ENCODE measurements around the gene TNS1.

Gene TNS1

DNA sequence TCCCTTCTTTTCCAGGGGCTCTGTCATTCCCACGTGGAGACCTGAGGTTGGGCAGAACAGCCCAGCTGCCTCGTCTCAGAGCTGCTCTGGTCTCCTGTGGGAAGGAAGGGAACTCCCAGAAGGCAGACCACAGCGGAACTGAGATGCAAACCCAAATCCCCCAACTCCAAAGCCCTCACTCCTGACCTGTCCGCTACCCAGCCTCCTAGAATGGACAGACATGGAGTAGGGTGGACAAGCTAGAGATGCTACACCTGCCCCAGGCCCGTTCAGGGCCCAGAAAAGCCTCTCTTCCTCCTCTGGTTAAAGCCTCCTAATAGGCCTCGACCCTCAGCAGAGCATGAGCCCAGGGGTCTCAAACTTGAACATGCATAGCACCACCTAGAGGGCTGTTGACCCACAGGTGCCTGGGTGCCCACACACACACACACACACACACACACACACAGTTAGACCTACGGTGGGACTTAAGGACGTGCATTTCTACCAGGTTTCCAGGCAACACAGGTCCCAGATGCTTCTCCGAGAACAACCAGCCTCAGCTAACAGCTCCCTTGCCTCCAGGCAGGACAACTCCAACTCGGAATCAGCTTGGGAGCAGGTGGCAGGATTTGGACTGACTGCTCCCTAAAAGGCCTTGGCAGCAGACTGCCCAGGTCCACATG is 93.5 kb downstream of the TNS1 start:
- no peak for DNase-seq

DNA sequence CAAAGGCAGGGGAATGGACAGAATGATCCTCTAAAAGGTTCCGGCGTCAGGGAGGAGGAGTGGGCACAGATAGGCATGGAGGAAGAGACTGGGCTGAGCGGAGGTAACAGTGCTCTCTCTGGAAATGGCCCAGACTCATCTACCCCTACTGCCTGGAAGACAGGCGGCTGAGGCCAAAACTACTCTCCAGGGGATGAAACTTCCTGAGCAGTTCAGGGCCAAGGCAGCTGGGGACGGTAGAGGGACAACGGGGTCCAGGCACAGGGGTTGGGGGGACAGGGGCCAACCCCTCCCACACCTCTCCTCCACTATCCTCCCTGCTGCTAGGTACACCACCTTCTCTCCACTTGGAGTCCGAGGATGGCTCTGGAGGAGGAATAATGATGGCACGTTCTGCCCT is 94.3 kb downstream of the TNS1 start:
- no peak for DNase-seq

DNA sequence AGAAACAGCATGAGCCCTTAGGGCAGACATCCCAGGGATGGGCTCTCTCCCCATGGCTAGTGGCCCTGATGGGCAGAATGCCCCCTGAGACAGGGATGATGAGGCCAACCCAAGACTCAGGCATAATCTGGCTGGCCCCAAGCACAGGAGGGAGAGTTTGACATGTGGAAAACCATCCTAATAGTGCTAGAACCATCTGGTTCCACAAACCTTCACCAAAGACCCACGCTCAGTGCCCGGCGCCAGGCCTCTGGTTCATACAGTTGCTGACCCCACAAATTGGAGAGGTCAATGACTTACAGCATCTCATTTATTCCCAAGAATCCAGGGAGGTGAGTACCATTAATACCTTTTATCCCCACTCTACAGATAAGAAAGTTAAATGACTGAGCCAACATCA is 95.5 kb downstream of the TNS1 start:
- DNase-seq, result no peak

DNA sequence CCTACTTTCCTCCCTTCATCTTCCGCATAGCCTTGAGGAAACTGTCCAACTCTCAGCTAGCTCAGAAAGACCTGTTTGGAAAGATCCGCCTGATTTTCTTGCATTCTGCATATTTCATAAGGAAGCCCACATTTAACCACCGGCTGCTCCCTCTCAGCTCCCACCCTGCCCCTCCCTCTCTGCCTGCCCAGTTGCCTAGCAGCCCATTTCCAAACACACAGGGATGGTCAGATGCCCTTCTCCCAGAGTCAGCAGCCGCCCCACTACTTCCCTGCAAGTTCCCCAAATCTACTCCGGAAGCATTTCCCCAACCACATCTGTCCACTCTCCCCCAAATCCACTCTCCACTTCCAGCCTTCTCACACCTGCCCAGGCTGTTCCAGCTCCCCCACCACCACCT is 96.0 kb downstream of the TNS1 start:
- no peak for DNase-seq

DNA sequence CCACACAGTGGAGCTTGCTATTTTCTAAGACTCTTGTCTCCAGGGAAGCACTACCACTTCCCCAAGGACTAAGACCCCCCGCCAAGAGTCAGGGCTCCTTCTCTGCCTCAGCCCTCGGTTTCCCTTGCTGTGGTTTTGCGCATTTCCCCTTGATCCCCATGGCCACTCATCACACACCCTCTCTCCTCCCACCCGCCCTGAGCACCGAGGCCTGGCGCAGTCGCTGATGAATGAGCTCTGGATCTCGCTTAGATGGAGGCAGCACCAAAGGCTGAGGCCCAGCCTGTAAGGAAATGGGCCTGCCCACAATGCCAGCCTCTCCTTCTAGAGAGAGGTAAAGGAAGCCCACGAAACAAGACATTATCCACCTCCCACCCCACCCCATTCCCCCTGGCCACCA is 96.9 kb downstream of the TNS1 start:
- no peak for DNase-seq

DNA sequence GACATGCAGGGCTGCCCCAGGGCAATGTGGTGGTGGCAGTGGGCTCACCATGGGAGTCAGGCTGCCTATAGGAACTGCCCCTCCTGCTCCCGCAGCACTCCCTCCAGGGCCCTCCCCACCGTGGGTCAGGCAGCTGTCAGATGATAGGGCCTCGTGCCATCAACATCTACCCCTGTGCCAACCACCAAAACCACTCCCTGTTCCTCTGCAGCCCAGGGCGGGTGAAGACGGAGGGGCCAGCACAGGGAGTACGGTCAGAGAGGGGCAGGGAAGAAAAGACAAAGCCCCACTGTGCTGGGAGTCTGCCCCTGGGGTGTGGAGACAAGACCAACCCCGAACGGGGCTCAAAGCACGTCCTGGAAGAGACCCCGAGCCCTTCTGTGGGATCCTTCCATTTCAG is 97.4 kb downstream of the TNS1 start:
- DNase-seq, result no peak

DNA sequence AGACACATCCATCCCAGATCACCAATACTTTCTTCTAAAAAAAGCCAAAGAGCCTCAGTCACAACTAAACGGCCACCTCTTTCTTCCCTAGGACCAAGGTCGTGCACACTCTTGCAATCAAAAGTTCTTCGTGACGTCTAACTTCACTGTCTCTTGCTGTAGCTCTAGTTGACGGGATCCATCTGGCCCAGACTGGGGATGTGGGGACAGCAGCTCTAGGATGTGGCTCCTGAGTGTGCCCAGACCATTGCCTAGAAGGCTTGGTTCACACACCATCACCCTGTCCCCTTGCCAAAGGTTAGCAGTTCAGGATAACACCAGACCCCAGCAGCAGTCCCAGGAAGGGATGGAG is 98.2 kb downstream of the TNS1 start:
- no peak for DNase-seq

DNA sequence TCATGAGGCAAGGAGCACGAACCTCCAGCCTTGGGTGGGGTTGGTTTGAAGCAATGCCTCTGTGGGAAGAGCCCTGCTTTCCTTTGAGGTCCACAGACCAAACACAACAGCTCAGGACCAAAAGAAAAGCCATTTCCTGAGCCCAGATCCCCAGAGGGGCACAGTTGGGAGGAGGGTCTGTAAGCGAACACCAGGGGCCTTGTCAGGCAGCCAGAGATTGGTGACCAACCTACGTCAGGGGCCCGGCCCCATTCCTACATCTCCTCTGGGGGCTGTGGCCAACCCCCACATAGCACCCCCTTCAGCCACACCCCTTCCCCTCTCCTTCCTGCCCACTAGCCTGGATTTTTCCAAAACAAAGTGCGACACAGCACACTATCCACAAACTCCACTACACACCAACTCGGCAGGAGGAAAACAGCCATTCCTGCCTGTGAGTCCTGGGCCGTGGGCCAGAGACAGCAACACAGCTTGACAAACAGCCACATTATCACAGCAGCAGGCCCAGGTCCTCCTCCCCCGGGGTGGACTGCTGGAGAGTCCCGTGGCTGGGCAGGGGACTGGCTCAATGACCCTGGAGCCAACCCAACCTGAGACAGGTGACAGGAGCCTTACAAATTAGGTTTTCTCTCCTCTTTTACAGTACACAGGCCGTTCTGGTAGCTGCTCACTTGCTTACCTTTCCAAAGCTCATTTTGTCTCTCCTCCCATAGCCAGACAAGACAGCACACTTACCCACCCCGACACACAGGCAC is 98.8 kb downstream of the TNS1 start:
- no peak for DNase-seq

DNA sequence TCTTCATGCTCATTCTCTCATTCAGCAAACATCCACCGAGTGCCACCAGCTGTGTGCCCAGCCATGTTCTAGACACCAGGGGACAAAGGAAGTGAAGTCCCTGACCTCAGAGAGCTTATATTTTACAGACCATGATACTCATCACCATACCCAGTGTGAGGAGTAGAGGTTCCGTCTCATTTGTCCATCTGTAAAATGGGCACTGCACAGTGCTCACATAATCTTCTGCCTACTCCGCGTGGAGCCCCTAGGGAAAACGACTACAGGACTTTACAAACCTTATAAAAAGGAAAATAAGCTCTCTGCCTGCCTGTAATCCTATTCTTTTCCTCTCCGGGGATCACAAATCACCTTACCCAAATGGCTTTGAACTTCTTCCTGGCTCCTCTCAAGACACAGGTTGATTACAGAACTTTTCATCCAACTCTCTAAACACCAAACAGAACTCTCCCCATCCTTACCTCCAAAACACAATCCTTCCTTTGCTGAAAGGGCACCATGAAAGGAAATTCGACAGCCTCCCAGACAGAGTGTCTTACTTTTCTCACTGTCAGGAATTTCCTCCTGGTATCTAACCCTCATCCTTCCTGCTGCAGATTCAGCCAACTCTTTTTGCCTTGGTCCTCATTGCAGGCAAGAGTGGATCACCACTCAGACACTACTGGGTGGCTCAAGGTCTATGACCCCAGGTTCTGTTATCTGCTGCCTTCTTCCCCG is 99.5 kb downstream of the TNS1 start:
- DNase-seq, result no peak

DNA sequence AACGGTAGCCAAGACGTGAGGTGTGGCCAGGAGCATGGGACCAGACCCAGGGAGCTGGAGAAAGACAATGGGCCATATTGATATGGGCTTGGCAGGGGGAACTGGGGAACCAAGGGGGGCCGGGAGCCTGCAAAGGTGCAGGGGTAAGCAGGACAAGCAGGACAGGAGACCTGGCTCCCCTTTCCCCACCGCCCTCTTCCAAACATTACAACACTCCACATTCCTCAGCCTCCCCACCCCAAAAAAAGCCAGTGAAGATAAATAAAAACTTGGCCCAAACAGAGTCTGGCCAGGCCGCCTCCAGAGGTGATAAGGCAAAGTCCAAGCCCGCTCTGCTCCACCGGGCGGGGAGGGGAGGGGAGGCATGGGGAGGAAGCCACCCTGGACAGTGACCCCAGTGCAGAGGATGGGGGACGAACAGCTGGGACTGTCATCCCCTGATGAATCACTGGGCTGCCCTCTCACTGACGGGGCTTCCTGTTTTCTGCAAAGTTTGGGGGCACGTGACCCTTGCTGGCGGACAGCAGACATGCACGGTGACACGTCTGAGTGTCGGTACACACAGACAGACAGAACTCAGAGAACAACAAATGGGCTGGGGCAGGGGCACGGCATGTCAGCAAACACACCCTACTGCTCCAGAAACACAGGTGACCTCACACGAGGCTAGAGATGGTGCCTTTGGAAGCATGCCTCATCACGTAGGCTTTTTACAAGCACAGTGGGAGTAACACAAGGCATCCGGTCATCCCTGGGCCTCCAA is 100.2 kb downstream of the TNS1 start:
- no peak for DNase-seq

DNA sequence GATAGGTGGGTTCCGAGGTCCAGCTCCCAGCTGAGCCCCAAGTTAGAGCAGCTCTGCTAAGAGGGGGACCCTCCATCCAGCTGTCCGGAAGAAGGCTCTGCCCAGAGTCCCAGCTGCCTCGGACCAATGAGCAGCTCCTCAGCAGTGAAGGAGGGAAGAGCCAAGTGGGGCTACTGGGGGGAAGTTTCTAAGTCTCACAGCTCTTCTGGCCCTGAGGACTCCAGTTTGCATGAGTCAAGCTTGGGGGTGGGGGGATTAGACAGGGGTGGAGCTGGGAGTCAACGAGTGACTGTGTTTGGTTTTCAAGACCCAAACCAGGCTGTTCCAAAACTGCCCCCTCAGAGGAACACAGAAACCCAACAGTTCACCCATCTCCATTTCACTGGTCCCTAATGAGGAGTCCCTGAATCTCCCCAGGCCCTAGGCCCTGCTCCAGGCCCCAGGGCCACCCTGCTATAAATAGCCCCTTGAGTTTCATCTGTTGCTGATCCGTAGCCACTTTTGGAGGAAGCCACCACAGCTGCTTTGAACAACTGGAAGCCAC is 100.9 kb downstream of the TNS1 start:
- DNase-seq, result no peak

DNA sequence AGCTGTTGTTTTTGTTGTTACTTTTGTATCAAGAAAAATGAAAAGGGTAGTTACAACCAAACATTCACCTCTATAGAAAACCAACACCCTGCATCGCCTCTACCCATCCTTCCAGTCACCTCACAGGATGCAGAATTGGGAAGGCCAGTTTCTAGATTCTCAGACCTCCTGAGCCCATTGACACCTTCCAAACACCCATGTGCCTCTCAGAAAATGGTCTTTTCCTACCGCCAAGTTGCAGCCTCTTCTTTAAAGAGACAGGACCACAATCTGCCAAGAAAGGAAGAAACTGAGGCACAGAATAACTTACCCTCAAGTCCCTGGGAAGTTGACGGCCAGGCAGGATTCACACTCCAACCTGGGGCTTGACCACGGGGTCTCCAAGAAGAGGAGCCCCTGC is 101.4 kb downstream of the TNS1 start:
- DNase-seq, result no peak

DNA sequence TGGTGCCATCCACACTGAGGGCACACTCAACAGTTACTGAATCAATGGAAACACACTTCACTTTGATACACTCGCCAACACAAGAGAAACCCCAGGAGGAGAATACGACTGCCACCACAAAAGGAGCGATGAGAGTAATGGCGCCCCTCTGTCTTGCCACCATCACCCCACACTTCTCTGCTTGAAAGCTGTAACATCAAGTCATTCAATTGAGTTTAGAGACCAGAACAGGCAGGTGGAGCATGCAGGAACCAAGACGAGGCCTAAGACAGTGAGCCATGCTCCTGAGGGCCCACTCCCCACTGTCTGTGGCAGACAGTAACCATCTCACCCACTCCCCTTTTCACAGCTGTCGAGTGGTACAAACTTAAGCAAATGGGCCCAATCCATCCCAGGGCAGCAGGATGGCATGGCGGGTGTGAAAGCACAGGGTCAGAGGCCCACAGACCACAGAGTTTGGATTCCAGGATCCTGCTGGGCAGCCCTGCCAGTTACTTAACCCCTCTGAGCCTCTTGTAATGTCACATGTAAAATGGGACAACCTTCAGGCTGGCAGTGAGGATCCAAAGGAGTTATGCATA is 101.9 kb downstream of the TNS1 start:
- DNase-seq, result no peak

DNA sequence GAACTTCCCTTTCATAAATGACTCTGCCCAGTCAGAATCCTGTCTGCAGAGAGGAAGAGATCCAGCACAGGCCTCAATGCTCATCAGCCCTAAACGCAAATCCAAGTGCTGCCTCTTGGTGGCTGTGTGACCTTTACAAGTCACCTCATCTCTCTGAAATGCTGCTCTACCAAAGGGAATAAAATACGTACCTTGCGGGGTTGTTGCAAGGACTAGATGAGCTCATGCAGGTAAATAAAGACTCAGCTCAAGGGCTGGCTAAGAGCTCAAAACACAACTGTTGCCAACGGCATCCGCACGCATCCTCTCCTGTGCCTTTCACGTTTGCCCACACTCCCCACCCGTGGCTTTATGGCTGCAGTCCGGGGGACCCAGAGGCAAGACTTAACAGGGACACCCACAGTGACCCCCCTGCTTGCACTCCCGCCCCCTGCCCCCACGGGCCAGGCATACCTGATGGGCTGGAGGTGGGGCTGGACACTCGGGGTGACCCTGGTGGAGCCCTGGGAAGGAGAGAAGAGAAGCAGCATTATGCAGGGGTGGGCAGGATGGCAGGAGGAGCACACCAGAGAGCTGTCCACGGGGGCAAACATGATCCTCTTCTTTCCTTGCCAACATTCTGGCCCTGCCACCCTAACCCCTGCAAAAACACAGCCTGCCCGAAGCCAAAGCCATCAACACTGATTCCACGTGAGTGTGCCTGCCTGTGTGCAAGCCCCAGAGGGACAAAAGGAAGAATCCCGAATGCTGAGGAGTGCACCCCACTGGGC is 102.6 kb downstream of the TNS1 start:
- no peak for DNase-seq

DNA sequence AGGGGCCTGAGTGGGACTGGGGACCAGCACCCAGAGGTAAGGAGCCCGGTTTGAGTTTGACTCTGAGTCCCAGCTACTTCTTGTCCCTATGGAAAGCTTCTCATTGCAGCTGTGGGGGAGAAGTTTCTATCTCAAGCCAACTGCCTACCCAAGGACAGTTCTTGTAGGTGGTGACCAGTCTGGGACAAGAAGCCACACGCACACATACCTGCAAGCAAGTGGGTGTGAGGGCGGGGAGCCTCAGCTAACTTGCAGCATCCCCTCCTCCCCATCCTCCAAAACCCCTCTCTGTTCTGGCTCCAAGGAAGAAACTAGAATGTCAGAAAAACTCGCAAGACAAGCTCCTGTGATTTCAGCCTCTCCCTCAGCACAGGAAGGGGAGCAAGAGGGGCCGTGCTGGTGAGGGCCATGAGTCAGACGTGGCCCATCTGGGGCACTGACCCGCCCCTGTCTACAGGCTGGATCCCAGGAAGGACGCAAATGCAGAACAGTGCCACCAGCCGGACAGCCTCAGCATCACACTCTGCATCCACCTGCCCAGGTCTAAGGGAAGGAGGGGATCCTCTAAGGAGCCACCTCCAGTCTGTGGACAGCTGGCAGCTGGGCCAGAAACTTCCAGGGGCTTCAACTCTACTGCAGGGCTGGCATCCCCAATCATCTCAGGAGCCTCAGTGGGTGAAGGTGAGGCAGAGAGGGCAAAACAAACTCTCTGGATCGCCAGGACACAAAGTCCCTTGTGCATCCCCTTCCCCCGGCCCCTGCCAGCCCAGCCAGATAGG is 103.4 kb downstream of the TNS1 start:
- no peak for DNase-seq

DNA sequence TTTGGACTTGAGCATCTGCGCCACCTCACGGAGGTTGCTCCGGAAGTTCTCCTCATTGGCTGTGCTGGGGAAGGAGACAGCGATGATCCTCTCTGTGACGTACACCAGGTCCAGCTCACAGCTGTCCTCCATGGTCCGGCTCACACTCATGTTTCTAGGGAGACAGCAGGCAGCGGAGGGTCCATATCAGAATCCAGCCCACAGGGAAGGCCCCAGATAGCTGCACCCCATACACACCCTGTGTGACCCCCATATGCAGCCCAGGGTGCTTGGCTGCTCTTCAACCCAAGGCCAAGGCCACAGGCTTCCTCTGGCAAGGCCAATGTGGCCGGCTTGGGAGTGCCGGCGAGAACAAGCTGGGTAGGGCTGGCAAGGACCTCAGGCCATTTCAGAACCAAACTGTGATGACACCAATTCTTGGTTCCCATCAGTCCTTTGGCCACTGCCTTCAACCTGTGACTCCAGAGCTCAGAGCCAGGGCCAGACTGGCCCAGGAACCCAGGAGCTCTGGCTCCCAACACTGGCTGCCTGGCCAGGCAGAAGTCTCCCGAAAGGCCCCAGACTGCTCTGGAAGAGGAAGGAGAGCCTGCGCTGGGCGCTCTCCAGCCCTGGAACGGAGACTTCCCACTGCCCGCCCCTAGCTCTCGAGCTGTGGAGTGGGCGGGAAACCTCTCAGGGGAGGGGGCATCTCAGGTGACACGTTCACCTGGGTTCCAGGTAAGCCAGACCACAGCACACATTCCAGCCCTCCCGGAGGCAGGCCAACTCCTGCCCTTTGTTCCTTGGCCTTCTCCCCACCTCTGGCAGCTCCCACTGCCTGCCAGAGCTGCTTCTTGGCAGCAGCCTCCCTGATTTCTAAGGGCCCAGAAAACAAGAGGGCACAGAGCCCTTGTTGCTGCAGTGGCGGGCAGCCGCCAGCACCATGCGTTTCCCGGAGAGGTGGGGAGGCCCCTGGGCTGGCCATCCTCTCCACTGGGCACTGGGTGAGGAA is 104.7 kb downstream of the TNS1 start:
- DNase-seq, result no peak

DNA sequence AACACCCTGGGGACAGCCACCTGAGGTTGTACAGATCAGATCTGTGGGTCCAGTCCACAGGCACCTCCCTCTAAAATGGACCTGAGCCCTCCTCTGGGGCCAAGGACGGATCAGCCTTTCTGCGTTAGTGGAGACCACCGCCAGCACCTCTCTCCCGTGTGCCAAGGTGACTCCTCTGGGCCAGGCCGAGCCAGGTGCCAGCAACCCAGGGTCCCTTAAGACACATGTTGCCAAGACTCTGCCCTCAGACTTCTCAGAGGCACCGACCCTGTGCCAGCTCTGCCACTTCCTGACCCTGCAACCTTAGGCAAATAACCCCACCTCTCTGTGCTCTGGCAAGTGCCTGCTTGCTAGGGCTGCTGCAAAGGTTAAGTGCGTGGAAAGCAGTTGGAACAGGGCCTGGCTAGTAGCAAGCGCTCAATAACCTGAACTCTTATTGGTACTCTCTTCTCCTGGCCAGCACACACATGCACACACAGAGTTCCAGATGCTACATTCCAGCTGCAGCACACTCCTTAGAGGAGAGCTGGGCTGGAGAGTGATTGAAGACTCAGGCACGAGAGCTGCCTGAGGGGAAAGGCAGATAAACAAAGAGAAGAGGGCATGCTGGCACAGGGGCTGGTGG is 105.6 kb downstream of the TNS1 start:
- no peak for DNase-seq

DNA sequence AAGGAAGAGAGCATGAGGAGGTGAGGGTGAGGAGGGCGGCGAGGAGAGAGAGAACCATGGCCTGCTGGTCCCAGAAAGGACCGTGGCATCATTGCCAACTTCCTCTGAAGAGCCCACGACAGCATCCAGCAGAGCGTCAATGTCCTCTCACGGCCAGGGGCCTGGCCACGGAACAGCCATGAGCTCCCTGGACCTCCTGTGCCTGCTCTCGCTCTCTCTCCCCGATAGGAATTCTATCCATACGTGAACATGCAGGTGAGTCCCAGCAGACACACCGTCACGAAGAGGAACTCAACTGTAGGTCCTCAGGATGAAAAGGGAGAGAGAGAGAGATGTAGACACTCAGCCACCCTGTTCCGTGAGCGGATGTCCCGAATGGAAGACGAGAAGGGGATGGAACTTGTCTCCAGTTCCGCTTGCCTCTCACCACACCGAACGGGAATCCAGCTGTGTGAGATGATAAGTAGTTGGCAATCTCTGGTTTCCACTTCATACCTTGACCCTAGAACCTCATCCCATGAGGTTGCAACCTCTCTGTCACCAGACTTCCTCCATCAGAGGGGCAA is 107.6 kb downstream of the TNS1 start:
- no peak for DNase-seq

DNA sequence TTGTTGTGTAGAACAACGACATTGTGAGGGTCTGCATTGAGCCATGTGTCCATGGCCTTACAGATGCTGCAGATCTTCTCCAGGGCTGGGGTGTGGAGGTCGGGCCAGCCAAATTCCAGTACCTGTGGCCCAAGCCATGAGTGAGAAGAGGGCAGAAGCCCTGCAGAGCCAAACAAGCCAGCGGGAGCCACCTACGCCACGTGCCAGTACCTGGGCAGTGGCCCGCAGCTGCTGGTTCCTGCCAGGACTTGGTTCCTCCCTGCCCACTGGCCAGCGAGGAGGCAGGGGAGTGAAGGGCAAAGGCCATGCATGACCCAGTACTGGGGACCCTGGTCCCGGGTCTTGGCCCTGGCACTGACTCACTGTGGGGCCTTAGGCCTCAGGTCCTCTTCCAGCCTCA is 109.4 kb downstream of the TNS1 start:
- no peak for DNase-seq

All from CD4-positive, alpha-beta T cell treated with Interleukin-17A for 4 hours (primary cell).